ENCODE results near the gene MAP3K7CL.

DNA sequence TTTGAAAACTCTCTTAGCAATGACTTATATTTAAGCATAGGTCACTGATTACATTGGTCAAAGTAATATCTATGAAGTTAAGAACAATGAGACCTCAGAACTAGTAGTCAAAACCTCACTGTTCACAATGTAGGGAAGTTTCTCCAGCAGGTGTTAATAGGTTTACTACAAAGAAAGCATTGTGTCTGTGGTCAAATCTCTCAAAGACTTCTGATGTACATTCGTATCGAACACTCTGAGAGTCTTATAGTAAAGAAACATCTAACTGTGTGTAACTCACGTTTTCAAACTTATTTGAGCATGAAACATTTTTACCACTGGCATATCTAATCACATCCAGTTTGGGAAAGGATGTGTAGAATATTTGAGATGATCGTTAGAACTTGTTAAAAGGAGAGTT, 76.0 kb downstream of the MAP3K7CL start:
- TF ChIP-seq EZH2 (IDR thresholded peaks at IDR 0.05; ENCODE audit: low read length): no peak
- TF ChIP-seq, protein P1, sequence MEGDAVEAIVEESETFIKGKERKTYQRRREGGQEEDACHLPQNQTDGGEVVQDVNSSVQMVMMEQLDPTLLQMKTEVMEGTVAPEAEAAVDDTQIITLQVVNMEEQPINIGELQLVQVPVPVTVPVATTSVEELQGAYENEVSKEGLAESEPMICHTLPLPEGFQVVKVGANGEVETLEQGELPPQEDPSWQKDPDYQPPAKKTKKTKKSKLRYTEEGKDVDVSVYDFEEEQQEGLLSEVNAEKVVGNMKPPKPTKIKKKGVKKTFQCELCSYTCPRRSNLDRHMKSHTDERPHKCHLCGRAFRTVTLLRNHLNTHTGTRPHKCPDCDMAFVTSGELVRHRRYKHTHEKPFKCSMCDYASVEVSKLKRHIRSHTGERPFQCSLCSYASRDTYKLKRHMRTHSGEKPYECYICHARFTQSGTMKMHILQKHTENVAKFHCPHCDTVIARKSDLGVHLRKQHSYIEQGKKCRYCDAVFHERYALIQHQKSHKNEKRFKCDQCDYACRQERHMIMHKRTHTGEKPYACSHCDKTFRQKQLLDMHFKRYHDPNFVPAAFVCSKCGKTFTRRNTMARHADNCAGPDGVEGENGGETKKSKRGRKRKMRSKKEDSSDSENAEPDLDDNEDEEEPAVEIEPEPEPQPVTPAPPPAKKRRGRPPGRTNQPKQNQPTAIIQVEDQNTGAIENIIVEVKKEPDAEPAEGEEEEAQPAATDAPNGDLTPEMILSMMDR (optimal IDR thresholded peaks at IDR 0.05 in 1 of 3, IDR thresholded peaks at IDR 0.05 in 1 of 3, conservative IDR thresholded peaks at IDR 0.05 in 1 of 3; ENCODE audit: extremely low read depth in 1 of 3, insufficient read depth in 2 of 3, low read length in 3 of 3): no peak

Data from keratinocyte (primary cell).